Sigmoid colon (tissue), 6 donors: ENCODE data around the gene SORL1-AS1.
"Not testable (repeated sequence)": the region's sequence is repeated elsewhere in the genome, so short reads cannot be mapped to it uniquely, and the experiment has no call there.

Experiments
- DNase-seq: peaks from one replicate; pipeline ENCODE4 v3.0.0-alpha.2; 2019
- H3K27ac ChIP-seq, 4 donors: fragments of 200-600 bp; sonication (generic); one replicate each; pipeline ENCODE4 v1.5.1; 2016 to 2019; ENCODE audit warnings: mild to moderate bottlenecking in 1 of 4
- H3K27me3 ChIP-seq, 3 donors: fragments of 200-600 bp; sonication (generic); one replicate each; pipeline ENCODE4 v1.5.1; 2019; ENCODE audit warnings: mild to moderate bottlenecking in 1 of 3
- H3K36me3 ChIP-seq, 4 donors: fragments of 200-600 bp; sonication (generic); one replicate each; pipeline ENCODE4 v1.5.1; 2016 to 2019
- H3K4me1 ChIP-seq, 4 donors: fragments of 200-600 bp; sonication (generic); one replicate each; pipeline ENCODE4 v1.5.1; 2017 to 2019
- H3K4me3 ChIP-seq, 4 donors: fragments of 200-600 bp; sonication (generic); one replicate each; pipeline ENCODE4 v1.5.1; 2017 to 2019; ENCODE audit warnings: mild to moderate bottlenecking in 2 of 4, moderate library complexity in 1 of 4
- H3K9me3 ChIP-seq, 4 donors: fragments of 200-600 bp in 3 of 4; sonication (generic) in 3 of 4; one replicate each; pipeline versions ENCODE4 v1.5.1 to v1.6.1; 2013 to 2019
- CTCF ChIP-seq, 4 experiments: fragments of 450-650 bp in 3 of 4; fragments of 200-600 bp in 1 of 4; IDR thresholded peaks; one replicate each; pipeline ENCODE4 v1.5.1; 2016 to 2019; ENCODE audit warnings: antibody characterized with exemption in 4 of 4, mild to moderate bottlenecking in 3 of 4, moderate library complexity in 2 of 4
- EP300 ChIP-seq, 4 donors: sonication (generic); formaldehyde crosslinking; IDR thresholded peaks; one replicate each; pipeline ENCODE4 v1.6.1; 2017; ENCODE audit warnings: antibody characterized with exemption in 4 of 4
- POLR2A ChIP-seq, 2 donors: fragments of 450-650 bp; IDR thresholded peaks; one replicate each; pipeline ENCODE4 v1.6.1; 2016; ENCODE audit warnings: antibody characterized with exemption in 2 of 2, mild to moderate bottlenecking in 2 of 2, moderate library complexity in 2 of 2
- POLR2AphosphoS5 ChIP-seq, 4 donors: sonication (generic); formaldehyde crosslinking; IDR thresholded peaks; one replicate each; pipeline ENCODE4 v1.6.1; 2017; ENCODE audit warnings: antibody characterized with exemption in 4 of 4
- WGBS, 2 donors: extraction: QIAGEN DNeasy Blood & Tissue Kit; methylation state at CpG; one replicate each; pipeline ENCODE4 v1.1.7; 2013; 5-methylcytosine and 5-hydroxymethylcytosine counted together
- intact Hi-C: fragments of 100-400 bp; cut with DNase I; formaldehyde crosslinking; loops from one replicate; pipeline ENCODE4 v1.15.1; 2023
- donor health status: healthy with polysubstance abuse.
- donor health status: healthy.

The SORL1-AS1 gene

DNA sequence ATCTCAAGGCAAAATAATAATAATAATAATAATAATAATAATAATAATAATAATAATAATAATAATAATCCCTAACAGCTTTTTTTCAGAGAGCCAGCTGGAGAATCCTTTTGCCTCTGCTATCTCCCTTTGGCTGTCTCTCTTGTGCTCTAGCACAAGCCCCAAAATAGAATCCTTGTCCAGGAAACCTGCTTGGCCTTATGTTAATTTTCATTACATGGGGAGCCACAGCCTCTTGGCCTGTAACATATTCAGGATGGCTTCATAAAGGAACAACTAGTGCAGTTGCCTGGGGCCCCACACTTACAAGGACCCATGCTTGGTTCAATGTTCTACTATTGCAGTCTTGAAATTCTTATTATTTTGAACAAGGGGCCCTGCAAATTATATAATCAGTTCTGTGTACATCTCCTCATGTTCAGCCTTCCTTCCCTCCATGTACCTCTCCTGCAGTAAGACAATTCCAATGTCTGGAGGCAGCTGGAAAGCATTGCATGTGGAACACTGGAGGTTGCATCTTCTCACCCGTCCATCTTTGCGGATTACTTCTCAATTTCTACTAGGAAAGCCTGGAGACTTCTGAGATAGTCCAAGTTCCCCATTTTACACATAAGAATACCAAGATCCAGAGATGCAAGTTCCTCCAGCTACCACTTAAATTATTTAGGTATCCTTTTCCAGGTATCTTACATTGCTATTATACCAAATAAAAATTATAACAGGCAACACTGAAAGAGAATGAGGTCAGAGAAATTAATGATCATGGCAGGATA lies 38.4 kb downstream of the SORL1-AS1 start:
- no peaks in the 10 kb centered on the region for H3K9me3 ChIP-seq
- DNase-seq, result no peak
- H3K4me1 ChIP-seq, result peaks cover 0 to 28% (median 18%) of the 10 kb centered on the region in 4 donors
- WGBS, 2 donors, result 89 to 93% methylated on average over 2 of the region's 2 CpGs
- H3K27ac ChIP-seq, result no peak overlapping the region
- TF ChIP-seq POLR2A (IDR thresholded peaks at IDR 0.05) (no peak), CTCF (IDR thresholded peaks at IDR 0.05) (no peak), EP300 (IDR thresholded peaks at IDR 0.05) (no peak)
- H3K4me3 ChIP-seq, result no peak overlapping the region
- no peaks in the 10 kb centered on the region for H3K27me3 ChIP-seq
- no peaks in the 10 kb centered on the region for H3K36me3 ChIP-seq
- intact Hi-C loops, result no loop called here

GRCh38 chr11:121412711-121413415 lies 39.9 kb downstream of the SORL1-AS1 start:
- Histone ChIP-seq H3K9me3 (no peaks in the 10 kb centered on the region), H3K27ac (no peak overlapping the region), H3K4me1 (peaks cover 0 to 28% (median 18%) of the 10 kb centered on the region in 4 donors), H3K4me3 (no peak overlapping the region), H3K27me3 (no peaks in the 10 kb centered on the region), H3K36me3 (no peaks in the 10 kb centered on the region)
- intact Hi-C loops, result no loop called here
- DNase-seq, result no peak
- TF ChIP-seq EP300 (IDR thresholded peaks at IDR 0.05), result no peak
- no peak for TF ChIP-seq CTCF (IDR thresholded peaks at IDR 0.05)
- no peak for TF ChIP-seq POLR2AphosphoS5 (IDR thresholded peaks at IDR 0.05)
- no peak for TF ChIP-seq POLR2A (IDR thresholded peaks at IDR 0.05)
- 72 to 76% methylated on average over 4 of the region's 4 CpGs for WGBS, 2 donors

- intact Hi-C loops, result no loop called here
These were observed 40.7 kb downstream of the SORL1-AS1 start for GRCh38 chr11:121412000-121412587.

DNA sequence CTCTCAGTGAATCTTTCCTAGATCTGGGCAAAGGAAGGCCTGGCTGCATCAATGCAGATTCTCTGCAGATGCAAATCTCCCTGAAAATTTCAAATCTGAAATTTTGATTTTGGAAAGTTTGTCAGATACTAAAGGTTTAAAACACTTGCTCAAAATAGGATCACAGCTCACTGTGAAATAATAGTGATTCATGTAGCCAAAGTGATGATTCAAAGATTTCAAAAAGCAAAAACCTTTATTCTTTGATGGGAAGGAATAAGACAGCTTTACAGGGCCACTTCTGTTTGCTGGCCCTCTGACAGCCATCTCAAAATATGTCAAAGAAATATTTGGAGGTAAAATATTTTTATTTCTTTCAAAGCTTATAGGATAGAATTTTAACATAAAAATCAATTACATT lies 41.4 kb downstream of the SORL1-AS1 start:
- H3K4me3 ChIP-seq, H3K27me3 ChIP-seq, DNase-seq, H3K9me3 ChIP-seq, H3K27ac ChIP-seq, H3K36me3 ChIP-seq, intact Hi-C loops: not testable (repeated sequence)
- H3K4me1 ChIP-seq, result peaks cover 0 to 13% (median 4%) of the 10 kb centered on the region in 4 donors

More at GRCh38 chr11:121412000-121412587, 40.7 kb downstream of the SORL1-AS1 start:
- Histone ChIP-seq H3K9me3 (no peaks in the 10 kb centered on the region), H3K27ac (no peak overlapping the region), H3K36me3 (no peaks in the 10 kb centered on the region), H3K4me1 (peaks cover 0 to 20% (median 12%) of the 10 kb centered on the region in 4 donors), H3K27me3 (no peaks in the 10 kb centered on the region), H3K4me3 (no peak overlapping the region)
- 94 to 95% methylated on average over 4 of the region's 4 CpGs for WGBS, 2 donors
- no peak for DNase-seq
- TF ChIP-seq POLR2AphosphoS5 (IDR thresholded peaks at IDR 0.05), result no peak
- no peak for TF ChIP-seq POLR2A (IDR thresholded peaks at IDR 0.05)
- no peak for TF ChIP-seq EP300 (IDR thresholded peaks at IDR 0.05)
- no peak for TF ChIP-seq CTCF (IDR thresholded peaks at IDR 0.05)

GRCh38 chr11:121410041-121410440 lies 42.7 kb downstream of the SORL1-AS1 start:
- DNase-seq, H3K27me3 ChIP-seq, H3K4me1 ChIP-seq, H3K9me3 ChIP-seq, H3K36me3 ChIP-seq, H3K27ac ChIP-seq, intact Hi-C loops, H3K4me3 ChIP-seq: not testable (repeated sequence)
- 96 to 97% methylated on average over 2 of the region's 2 CpGs for WGBS, 2 donors
